Skeletal muscle satellite cell (primary cell): ENCODE results near the gene UGP2.

Experiments
- H3K27me3 ChIP-seq: 2 replicates; pipeline ENCODE4 v1.7.0; 2013; ENCODE audit warnings: low read length; ENCODE audit not compliant: control insufficient read depth, insufficient read depth
- H3K36me3 ChIP-seq: 2 replicates; pipeline ENCODE4 v1.7.0; 2013; ENCODE audit warnings: mild to moderate bottlenecking, control low read depth, low read length; ENCODE audit not compliant: insufficient read depth
- H3K4me1 ChIP-seq: 2 replicates; pipeline ENCODE4 v1.7.0; 2013; ENCODE audit warnings: low read length; ENCODE audit not compliant: control insufficient read depth, insufficient read depth
- H3K4me2 ChIP-seq: 2 replicates; pipeline ENCODE4 v1.7.0; 2013; ENCODE audit warnings: mild to moderate bottlenecking, low read length
- H3K4me3 ChIP-seq: 2 replicates; pipeline ENCODE4 v1.7.0; 2013; ENCODE audit warnings: low read length
- H3K9ac ChIP-seq: 2 replicates; pipeline ENCODE4 v1.7.0; 2013; ENCODE audit warnings: mild to moderate bottlenecking, low read depth, low read length, moderate library complexity
- H3K9me3 ChIP-seq: replicated peaks from 2 replicates; pipeline ENCODE4 v1.7.0; 2013; ENCODE audit warnings: mild to moderate bottlenecking, control low read depth, low read length

The UGP2 gene

GRCh38 chr2:63870679-63871078, 29.0 kb downstream of the UGP2 start:
- Histone ChIP-seq H3K4me1 (peaks cover 18% of the 10 kb centered on the region), H3K27me3 (no peaks in the 10 kb centered on the region), H3K36me3 (peaks cover 64% of the 10 kb centered on the region), H3K9me3 (no peaks in the 10 kb centered on the region), H3K4me3 (no peak overlapping the region), H3K4me2 (no peak overlapping the region), H3K9ac (no peak overlapping the region)

GRCh38 chr2:63871864-63872263, 30.2 kb downstream of the UGP2 start:
- no peak overlapping the region for H3K4me2 ChIP-seq
- H3K36me3 ChIP-seq = peaks cover 64% of the 10 kb centered on the region
- H3K4me3 ChIP-seq = no peak overlapping the region
- peaks cover 17% of the 10 kb centered on the region for H3K4me1 ChIP-seq
- H3K9me3 ChIP-seq = no peaks in the 10 kb centered on the region
- H3K9ac ChIP-seq = no peak overlapping the region
- no peaks in the 10 kb centered on the region for H3K27me3 ChIP-seq

GRCh38 chr2:63872571-63873328, 31.1 kb downstream of the UGP2 start:
- Histone ChIP-seq H3K4me2 (no peak overlapping the region), H3K36me3 (peaks cover 66% of the 10 kb centered on the region), H3K4me1 (peaks cover 17% of the 10 kb centered on the region), H3K27me3 (no peaks in the 10 kb centered on the region), H3K9me3 (no peaks in the 10 kb centered on the region), H3K4me3 (no peak overlapping the region), H3K9ac (no peak overlapping the region)

GRCh38 chr2:63874204-63875130, 32.8 kb downstream of the UGP2 start:
- no peak overlapping the region for H3K4me3 ChIP-seq
- H3K27me3 ChIP-seq = no peaks in the 10 kb centered on the region
- no peak overlapping the region for H3K4me2 ChIP-seq
- H3K36me3 ChIP-seq = peaks cover 67% of the 10 kb centered on the region
- H3K9ac ChIP-seq = no peak overlapping the region
- no peaks in the 10 kb centered on the region for H3K9me3 ChIP-seq
- H3K4me1 ChIP-seq = peaks cover 17% of the 10 kb centered on the region

GRCh38 chr2:63875131-63875527, 33.4 kb downstream of the UGP2 start:
- no peak overlapping the region for H3K9ac ChIP-seq
- H3K27me3 ChIP-seq = no peaks in the 10 kb centered on the region
- peaks cover 17% of the 10 kb centered on the region for H3K4me1 ChIP-seq
- H3K4me3 ChIP-seq = no peak overlapping the region
- no peak overlapping the region for H3K4me2 ChIP-seq
- no peaks in the 10 kb centered on the region for H3K9me3 ChIP-seq
- H3K36me3 ChIP-seq = peaks cover 66% of the 10 kb centered on the region

GRCh38 chr2:63875559-63876245, 34.0 kb downstream of the UGP2 start:
- H3K4me2 ChIP-seq = no peak overlapping the region
- no peak overlapping the region for H3K4me3 ChIP-seq
- H3K9me3 ChIP-seq = no peaks in the 10 kb centered on the region
- peaks cover 13% of the 10 kb centered on the region for H3K4me1 ChIP-seq
- peaks cover 70% of the 10 kb centered on the region for H3K36me3 ChIP-seq
- no peak overlapping the region for H3K9ac ChIP-seq
- no peaks in the 10 kb centered on the region for H3K27me3 ChIP-seq

GRCh38 chr2:63876311-63876710, 34.6 kb downstream of the UGP2 start:
- H3K9ac ChIP-seq = no peak overlapping the region
- peaks cover 76% of the 10 kb centered on the region for H3K36me3 ChIP-seq
- no peak overlapping the region for H3K4me3 ChIP-seq
- no peaks in the 10 kb centered on the region for H3K9me3 ChIP-seq
- peaks cover 9% of the 10 kb centered on the region for H3K4me1 ChIP-seq
- H3K4me2 ChIP-seq = no peak overlapping the region
- H3K27me3 ChIP-seq = no peaks in the 10 kb centered on the region

GRCh38 chr2:63878486-63878885, 36.8 kb downstream of the UGP2 start:
- H3K4me1 ChIP-seq = no peaks in the 10 kb centered on the region
- no peak overlapping the region for H3K4me2 ChIP-seq
- H3K9ac ChIP-seq = no peak overlapping the region
- H3K4me3 ChIP-seq = no peak overlapping the region
- no peaks in the 10 kb centered on the region for H3K27me3 ChIP-seq
- peaks cover 74% of the 10 kb centered on the region for H3K36me3 ChIP-seq
- no peaks in the 10 kb centered on the region for H3K9me3 ChIP-seq

- Histone ChIP-seq H3K36me3 (peaks cover 74% of the 10 kb centered on the region), H3K9me3 (no peaks in the 10 kb centered on the region), H3K4me2 (no peak overlapping the region), H3K9ac (no peak overlapping the region), H3K4me1 (no peaks in the 10 kb centered on the region), H3K27me3 (no peaks in the 10 kb centered on the region), H3K4me3 (no peak overlapping the region)
Measured at GRCh38 chr2:63879876-63880433, 38.3 kb downstream of the UGP2 start.

- no peak overlapping the region for H3K4me2 ChIP-seq
- no peak overlapping the region for H3K4me3 ChIP-seq
- H3K4me1 ChIP-seq = no peaks in the 10 kb centered on the region
- H3K27me3 ChIP-seq = no peaks in the 10 kb centered on the region
- H3K36me3 ChIP-seq = peaks cover 74% of the 10 kb centered on the region
- no peaks in the 10 kb centered on the region for H3K9me3 ChIP-seq
- H3K9ac ChIP-seq = no peak overlapping the region
Measured at GRCh38 chr2:63880625-63881024, 38.9 kb downstream of the UGP2 start.

GRCh38 chr2:63881205-63881604, 39.5 kb downstream of the UGP2 start:
- H3K4me1 ChIP-seq = no peaks in the 10 kb centered on the region
- no peaks in the 10 kb centered on the region for H3K27me3 ChIP-seq
- no peak overlapping the region for H3K4me3 ChIP-seq
- no peaks in the 10 kb centered on the region for H3K9me3 ChIP-seq
- H3K9ac ChIP-seq = no peak overlapping the region
- no peak overlapping the region for H3K4me2 ChIP-seq
- H3K36me3 ChIP-seq = peaks cover 74% of the 10 kb centered on the region
